AG09319 (cell line): ENCODE results near the gene YIPF6.
"Not testable (repeated sequence)": the region's sequence is repeated elsewhere in the genome, so short reads cannot be mapped to it uniquely, and the experiment has no call there.

Experiments
- DNase-seq: peaks from one replicate; pipeline ENCODE4 v3.0.0-alpha.2; 2010; ENCODE audit warnings: low read depth; ENCODE audit errors: extremely low read depth
- TF ChIP-seq, protein P1 (sequence below): IDR thresholded peaks from 2 replicates; pipeline ENCODE4 v1.5.1; 2011; ENCODE audit warnings: low read depth, mild to moderate bottlenecking, inconsistent platforms, low read length, moderate library complexity

The YIPF6 gene

DNA sequence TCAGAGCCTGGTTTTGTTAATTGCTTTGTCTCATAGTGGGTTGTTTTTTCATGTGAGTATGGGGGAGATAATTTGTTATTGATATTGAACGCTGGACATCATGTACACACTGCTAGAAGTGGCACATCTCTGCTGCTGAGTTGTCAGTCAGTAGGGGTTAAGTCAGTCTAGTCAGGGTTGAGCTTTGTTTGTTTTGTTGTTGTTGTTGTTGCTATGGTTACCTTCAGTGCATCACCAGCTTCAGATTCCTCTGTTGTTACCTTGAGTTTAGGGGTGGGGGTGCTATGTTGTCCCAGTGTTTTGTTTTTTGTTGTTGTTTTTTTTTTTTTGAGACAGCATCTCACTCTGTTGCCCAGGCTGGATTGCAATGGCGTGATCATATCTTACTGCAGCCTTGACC, 9.9 kb downstream of the YIPF6 start:
- TF ChIP-seq, protein P1, sequence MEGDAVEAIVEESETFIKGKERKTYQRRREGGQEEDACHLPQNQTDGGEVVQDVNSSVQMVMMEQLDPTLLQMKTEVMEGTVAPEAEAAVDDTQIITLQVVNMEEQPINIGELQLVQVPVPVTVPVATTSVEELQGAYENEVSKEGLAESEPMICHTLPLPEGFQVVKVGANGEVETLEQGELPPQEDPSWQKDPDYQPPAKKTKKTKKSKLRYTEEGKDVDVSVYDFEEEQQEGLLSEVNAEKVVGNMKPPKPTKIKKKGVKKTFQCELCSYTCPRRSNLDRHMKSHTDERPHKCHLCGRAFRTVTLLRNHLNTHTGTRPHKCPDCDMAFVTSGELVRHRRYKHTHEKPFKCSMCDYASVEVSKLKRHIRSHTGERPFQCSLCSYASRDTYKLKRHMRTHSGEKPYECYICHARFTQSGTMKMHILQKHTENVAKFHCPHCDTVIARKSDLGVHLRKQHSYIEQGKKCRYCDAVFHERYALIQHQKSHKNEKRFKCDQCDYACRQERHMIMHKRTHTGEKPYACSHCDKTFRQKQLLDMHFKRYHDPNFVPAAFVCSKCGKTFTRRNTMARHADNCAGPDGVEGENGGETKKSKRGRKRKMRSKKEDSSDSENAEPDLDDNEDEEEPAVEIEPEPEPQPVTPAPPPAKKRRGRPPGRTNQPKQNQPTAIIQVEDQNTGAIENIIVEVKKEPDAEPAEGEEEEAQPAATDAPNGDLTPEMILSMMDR = no peak
- no peak for DNase-seq

GRCh38 chrX:68511255-68511654, 12.4 kb downstream of the YIPF6 start:
- DNase-seq = no peak
- TF ChIP-seq, protein P1 = peak; percentile 85

- not testable (repeated sequence) for DNase-seq
These were observed 25.8 kb downstream of the YIPF6 start for GRCh38 chrX:68524680-68525079.

DNA sequence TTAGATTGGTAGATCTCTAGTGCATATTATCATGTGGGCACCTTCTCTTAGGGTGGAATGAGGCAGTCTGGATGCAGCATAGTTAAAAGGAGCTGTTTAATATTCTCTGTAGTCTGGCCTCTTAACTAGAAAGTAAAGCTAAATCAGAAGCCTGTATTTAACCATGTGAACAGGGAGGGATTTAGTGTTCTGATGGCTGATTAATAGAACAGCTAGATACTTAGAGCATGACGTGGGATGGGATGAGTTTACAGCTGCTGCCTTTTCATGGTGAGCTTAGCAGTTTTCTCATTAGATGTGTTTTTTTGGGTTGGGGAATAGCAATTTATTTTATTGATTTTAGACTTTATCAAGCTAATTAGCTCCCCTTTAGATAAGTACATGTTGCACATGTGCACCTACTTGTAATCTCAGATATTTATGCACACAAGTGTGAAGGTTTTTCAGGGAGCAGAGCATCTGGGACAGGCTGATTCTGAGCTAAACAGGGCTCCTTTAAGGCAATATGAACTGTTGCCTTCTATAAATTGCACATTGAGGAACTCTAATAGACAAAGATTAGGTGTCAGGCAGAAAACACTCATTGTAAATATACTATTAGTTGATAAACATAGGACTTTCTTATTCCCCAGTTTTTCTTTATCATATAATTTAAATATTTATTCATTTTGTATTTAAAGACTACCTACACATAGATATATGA, 34.1 kb downstream of the YIPF6 start:
- DNase-seq = no peak
- TF ChIP-seq, protein P1 = no peak

GRCh38 chrX:68533656-68534055, 34.8 kb downstream of the YIPF6 start:
- TF ChIP-seq, protein P1 = no peak
- no peak for DNase-seq

DNA sequence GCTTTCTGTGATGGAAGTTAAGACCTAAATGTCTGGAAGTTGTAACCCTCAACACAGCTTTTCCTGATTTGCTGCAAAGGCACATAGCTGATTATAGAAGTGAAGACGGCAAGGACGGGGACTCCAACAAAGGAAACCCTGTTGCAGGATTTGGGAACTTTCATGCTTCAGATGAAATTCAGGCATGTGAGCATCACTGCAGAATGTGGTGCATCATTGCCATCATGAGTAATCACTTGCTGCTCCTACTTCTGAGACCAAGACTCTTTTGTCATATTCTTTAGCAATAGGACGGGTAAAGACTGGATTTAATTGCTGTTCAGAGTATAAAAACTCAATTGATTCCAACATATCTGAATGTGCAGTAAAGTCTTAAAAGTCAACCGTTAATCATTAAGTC, 35.8 kb downstream of the YIPF6 start:
- TF ChIP-seq, protein P1 = no peak
- DNase-seq = no peak

GRCh38 chrX:68536429-68536828, 37.6 kb downstream of the YIPF6 start:
- TF ChIP-seq, protein P1 = no peak
- DNase-seq = no peak

DNA sequence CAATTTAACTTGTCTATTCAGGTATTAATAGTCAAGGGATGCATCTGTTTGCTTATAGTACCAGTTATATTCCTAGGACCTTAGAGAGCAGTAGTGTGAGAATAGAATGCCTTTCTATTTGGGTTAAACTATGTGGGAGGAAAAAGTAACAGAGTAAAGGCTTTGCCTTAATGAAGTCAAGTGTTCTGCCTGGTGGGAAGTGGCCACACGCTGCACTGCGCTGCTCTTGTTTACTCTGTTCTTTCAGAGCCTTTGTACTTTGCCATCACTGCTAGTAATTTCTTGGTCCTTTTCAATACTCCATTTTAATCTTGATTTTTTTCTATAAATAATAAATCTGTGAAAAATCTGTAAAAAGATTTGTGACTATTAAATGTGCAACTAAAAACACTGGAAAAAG, 38.0 kb downstream of the YIPF6 start:
- no peak for DNase-seq
- TF ChIP-seq, protein P1 = no peak
